Measurements from ENCODE around the gene KRT3.

KRT3 gene

GRCh38 chr12:52826611-52827498 lies 30.9 kb upstream of the KRT3 start:
- DNase-seq = no peak

DNA sequence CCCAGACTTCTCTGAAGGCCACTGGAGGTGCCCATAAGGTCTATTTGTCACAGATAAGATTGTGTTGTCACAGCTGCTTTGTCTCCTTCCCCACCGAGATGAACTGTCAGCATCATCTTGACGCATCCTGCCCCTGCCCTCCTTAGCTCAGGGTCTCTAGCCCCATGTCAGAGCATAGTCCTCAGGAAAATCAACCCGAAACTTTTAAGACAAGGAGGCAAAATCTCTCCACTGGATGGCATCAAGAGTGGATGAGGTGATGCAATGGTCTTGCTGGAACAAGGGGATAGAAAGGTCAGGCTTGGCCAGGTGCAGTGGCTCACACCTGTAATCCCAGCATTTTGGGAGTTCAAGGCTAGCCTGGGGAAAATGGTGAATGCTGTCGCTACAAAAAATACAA lies 30.0 kb upstream of the KRT3 start:
- no peak for DNase-seq

- no peak for DNase-seq
These were observed 29.0 kb upstream of the KRT3 start for GRCh38 chr12:52824741-52825410.

- no peak for DNase-seq
These were observed 28.0 kb upstream of the KRT3 start for GRCh38 chr12:52823761-52824450.

DNA sequence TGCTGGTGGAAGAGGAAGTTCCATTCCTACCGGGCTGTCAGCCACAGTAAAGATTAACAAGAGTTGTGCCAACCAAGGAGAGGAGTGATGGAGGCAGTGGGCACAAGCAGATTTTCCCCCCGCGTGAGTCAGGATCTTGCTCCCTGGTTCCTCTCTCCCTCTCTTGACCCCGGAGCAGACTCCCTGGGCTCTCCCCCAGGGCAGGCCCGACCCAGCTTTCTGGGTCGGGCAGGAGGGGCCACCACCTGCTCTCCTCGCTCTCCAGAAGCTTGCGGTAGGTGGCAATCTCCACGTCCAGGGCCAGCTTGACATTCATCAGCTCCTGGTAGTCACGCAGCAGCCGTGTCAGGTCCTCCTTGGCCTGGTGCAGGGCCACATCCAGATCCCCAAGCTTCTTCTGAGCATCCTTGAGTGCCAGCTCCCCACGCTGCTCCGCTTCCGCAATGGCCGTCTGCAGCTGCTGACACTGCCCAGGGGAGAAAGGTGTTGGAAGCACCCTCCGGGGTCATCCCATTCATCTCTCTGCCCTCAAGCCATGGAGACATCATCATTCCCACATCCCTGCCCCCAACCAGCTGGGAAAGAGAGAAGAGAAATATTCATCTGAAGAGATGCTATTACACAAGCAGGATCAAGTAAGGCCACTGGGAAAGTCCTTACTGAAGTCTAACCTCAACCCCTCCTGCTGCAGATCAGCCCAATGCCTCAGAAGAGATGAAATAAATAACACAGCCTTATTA lies 27.0 kb upstream of the KRT3 start:
- DNase-seq = no peak

DNA sequence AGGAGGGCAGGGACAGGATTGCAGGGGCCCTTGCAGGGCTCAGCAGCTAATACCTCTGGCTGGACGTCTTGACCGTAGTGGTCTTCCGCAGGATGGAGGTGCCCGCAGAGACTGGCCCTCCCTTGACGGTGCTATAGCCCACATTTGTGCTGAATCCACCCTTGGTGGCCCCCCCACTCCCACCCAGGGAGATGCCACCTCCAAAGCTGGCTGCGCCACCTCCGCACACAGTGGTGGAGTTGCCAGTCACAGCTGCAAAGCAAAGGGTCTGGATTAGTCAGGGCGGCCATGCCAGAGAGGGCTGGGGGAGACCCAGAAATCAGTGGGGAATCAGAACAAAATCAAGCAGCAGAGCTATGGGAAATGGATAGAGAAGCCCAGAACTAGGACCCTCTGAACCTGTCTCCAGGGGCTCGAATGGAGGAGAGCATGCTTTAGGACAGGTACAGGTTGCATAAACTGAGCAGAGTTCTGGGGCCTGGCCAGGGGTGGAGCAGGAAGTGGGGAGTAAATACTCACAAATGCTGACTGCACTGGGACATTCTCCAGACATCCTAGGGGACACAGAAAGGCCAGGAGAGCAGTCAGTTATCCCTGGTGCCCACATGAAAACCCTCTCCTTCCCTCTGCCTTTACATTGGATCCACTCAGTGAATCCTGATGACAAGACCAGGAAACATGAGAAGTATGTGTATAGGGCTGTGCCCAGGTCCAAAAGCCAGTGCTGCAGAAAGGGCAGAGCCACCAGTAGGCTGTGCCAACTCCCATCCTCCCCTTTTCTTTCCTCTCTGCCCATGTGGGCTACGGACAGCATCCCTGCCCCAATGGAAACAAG lies 26.1 kb upstream of the KRT3 start:
- DNase-seq = no peak

DNA sequence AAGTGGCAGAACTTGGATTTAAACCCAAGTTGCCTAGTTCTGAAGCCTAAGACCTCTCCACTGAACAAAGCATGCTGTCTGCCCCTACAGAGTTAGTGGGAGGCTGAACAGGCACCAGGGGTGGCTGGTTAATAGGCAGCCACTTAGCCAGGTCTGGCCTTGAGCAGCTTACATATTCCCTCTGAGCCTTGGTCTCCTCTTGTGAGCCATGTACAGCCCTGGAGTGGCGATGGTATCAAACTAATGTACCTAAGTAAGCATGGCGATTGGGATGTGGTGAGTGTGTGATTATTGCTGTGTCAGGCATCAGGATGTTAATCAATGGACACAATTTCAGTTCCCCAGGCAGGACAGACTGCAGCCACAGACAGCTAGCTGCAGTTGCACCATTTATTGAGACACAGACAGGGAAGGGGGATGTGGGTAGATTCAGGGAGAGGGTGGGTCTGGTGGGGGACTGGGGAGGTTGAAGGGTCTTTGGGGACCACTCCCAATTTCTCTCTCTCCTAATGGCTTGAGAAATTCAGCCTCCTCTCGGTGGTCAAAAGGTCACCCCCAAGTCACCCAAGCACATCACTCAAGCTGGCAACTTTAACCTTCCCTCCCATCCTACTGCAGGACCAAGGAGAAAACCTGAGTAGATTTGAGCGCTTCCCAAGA lies 25.3 kb upstream of the KRT3 start:
- no peak for DNase-seq

GRCh38 chr12:52820521-52820920 lies 24.6 kb upstream of the KRT3 start:
- DNase-seq = no peak

- DNase-seq = no peak
These were observed 24.0 kb upstream of the KRT3 start for GRCh38 chr12:52819731-52820510.

DNA sequence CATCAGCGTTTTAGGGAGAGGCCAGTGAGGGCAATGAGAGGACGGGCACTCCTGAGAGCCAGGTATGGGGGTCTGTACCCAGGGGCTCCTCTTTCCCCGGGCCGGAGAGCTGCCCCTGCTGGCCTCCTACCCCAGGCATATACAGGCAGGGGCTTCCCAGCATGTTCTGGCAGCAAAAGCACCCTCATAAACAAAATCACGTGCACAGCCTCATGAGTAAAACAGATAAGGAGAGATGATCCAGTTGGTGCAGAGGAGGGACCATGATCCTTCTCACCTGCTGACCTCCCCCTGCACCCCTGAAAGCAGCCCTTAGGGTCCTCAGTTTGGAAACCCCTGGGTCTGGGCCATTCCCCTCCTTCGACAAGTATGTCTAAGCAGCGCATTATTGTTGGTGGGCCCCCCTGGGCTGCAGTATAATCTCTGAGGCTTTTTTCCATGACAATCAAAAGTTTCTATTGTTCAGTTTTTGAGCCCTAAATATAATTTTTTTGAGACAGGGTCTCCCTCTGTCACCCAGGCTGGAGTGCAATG lies 23.0 kb upstream of the KRT3 start:
- DNase-seq = no peak

DNA sequence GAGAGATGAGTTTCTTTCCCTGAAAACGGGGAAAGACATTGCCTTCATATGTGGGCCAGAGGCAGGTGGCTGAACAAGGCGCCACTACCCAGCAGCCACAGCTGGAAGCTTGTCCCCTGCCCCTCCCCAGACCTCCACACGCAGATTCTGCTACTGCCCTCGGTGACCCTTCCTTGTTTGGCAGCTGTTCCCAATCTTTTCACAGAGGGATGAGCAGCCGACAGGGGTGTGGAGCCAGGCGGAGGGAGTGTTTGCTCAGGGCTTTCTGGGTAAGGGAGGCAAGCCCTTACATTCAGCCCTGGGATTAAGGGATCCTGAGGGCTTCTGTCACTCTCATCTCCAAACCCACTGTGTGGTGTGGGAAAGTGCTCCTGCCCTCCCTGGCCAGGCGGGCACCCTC lies 22.5 kb upstream of the KRT3 start:
- DNase-seq = no peak

DNA sequence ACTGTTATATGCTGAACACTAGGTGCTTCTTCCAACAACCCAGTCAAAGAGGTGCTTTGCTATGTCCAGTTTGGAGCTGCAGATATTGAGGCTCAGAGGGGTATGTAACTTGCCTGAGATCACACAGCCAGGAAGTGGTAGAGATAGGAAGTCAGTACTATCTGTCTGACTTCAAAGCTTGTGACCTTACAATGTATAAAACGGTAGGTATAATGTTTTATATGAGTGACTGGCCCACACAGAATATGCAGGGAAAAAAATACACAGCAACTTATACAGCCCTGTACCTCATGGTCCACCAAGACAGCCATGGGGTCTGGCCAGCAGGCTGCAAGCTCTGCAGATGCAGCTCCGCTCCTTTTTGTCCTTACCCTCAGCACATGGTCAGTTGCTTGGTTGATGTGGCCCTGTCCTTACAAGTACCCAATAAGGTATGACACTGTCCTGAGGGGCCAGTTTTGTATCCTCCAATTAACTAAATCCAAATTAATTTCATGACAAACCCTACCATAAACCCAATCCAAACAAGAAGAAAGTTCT lies 21.9 kb upstream of the KRT3 start:
- DNase-seq = no peak

- DNase-seq = no peak
These were observed 21.2 kb upstream of the KRT3 start for GRCh38 chr12:52817003-52817698.

- no peak for DNase-seq
These were observed 20.0 kb upstream of the KRT3 start for GRCh38 chr12:52815676-52816588.

DNA sequence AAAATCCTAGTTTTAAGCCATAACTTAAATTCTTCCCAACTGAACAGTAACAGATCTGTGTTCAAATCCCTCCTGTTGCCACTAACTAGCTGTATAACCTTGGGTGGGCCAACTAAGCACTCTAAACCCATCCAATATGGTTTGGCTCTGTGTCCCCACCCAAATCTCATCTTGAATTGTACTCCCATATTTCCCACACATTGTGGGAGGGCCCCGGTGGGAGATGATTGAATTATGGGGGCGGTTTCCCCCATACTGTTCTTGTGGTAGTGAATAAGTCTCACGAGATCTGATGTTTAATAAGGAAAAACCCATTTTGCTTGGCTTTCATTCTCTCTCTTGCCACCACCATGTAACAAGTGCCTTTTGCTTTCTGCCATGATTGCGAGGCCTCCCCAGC lies 19.2 kb upstream of the KRT3 start:
- no peak for DNase-seq

DNA sequence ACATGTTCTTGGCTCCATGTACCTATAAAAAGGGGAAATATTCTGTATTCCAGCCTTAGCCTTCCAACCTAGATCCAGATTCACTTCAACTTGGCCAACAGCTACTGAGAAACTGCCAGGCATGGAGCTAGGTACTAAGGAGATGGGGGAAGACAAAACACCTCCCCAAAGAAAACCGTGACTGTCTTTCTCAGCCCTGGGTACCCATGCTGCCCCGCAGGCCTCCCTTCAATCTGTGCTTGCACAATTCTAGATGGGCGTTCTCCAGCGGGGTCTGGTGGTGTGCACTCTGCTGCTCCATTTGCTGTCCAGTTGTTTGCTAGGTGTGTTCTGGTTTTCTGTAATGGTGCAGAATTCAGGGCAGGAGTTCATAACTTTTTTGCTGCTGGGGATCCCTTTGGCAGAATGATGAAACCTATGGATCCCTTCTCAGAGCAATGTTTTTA lies 18.8 kb upstream of the KRT3 start:
- no peak for DNase-seq

DNA sequence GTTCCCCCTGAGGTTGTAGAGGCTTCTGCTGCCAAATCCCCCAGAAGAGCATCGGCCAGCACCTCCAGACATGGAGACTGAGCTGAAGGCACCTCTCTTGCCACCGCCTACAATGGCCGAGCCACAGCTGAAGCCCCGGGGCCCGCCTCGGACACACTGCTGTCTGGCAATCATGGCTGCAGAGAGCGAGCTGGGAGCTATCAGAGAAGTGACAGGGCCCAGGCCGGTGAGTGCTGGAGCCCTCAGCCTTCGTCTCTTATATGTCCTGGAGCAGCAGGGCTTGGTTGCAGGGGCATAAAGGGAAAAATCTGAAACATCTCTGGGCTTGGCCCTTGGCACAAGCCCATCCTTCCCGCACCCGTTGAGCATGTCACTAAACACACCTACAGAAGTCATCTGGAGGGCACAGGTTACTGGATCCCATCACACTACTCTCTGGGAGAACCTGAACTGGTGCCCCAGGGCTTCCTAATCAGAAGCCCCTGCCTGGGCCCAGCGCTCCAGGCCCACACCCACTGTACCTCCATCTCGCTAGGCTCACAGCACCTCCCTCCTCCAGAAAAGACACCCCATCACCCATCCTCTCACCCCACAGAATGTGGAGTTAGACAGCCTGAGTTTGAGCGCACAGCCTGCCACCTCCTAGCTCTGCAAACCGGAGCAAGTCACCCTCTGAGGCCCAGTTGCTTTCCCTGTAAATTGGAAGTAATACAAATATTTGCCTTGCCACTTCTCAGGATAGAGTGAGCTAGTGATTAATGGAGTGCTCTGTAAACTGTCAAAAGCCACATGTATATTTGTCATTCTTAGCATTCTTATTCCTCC lies 18.2 kb upstream of the KRT3 start, which contains the start of gene KRT4:
TSS of gene KRT4 (minus strand) at position 232 of the 825 bp plus-strand sequence. CDS start at position 174, 58 bp downstream.
- no peak for DNase-seq

Data from stimulated activated CD4-positive, alpha-beta T cell treated with anti-CD3 and anti-CD28 coated beads, Interleukin-4, amount 100 ng/mL, for 4 hours (primary cell).